ENCODE data around the gene PHC1.

DNA sequence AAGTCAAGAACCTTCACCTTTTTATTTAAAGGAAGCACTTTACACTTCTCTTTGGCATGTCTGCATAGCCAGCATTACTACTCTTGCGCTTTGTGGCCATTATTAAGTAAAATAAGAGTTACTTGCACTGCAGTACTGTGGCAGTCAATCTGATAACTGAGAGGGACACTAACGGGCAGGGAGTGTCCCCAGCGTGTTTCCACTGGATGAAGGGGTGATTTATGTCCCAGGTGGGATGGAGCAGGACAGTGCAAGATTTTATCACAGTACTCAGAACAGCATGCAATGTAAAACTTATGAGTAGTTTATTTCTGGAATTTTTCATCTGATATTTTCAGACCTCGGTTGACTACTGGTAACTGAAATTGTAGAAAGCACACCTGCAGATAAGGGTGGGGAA is 43.3 kb downstream of the PHC1 start:
- TF ChIP-seq POLR2AphosphoS5 (IDR thresholded peaks at IDR 0.05; ENCODE audit: low read depth, low read length) (no peak), POLR2A (IDR thresholded peaks at IDR 0.05; ENCODE audit: low read depth, low read length) (no peak)
